ENCODE results near the gene KDM1B.
"Not testable (repeated sequence)": the region's sequence is repeated elsewhere in the genome, so short reads cannot be mapped to it uniquely, and the experiment has no call there.

The KDM1B gene

DNA sequence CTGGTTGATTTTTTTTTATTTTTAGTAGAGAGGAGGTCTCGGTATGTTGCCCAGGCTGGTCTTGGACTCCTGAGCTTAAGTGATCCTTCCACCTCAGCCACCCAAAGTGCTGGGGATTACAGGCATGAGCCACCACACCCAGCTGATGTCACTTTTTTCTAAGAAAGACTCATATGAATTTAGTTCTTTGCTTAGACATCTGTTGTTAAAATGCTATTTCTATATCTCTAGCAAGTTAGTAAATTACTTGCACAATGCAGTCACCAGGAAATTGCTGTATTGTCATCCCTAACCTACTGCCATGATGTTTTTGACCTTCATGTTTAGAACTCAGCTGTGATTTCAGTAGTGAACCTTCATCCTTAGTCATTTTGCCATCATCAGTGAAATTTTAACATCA is 5.7 kb downstream of the KDM1B start:
- no peak overlapping the region for H3K4me3 ChIP-seq (ENCODE audit: low read depth, low read length)
- no peak for DNase-seq (ENCODE audit: low read depth)
- TF ChIP-seq, protein P1, sequence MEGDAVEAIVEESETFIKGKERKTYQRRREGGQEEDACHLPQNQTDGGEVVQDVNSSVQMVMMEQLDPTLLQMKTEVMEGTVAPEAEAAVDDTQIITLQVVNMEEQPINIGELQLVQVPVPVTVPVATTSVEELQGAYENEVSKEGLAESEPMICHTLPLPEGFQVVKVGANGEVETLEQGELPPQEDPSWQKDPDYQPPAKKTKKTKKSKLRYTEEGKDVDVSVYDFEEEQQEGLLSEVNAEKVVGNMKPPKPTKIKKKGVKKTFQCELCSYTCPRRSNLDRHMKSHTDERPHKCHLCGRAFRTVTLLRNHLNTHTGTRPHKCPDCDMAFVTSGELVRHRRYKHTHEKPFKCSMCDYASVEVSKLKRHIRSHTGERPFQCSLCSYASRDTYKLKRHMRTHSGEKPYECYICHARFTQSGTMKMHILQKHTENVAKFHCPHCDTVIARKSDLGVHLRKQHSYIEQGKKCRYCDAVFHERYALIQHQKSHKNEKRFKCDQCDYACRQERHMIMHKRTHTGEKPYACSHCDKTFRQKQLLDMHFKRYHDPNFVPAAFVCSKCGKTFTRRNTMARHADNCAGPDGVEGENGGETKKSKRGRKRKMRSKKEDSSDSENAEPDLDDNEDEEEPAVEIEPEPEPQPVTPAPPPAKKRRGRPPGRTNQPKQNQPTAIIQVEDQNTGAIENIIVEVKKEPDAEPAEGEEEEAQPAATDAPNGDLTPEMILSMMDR (IDR thresholded peaks at IDR 0.05; ENCODE audit: control insufficient read depth, extremely low read depth, insufficient read depth), result no peak

DNA sequence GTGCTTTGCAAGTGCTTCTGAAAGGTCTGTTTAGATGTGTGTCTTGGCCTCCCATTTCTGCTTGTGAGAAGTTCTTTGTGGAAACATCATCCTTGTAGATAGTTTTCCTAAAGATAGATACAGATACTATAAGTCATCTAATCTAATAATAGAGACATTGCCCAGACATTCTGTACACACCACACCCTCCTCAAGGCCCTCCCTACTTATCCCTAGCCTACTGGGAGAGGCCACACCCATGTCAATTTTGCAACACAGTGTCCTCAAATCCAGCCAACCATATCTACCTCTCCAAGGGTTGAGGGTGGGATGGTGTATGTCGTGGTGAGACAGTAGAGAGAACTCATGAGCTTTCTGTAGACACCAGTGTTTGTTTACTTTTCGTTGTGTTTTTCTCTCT is 6.2 kb downstream of the KDM1B start:
- DNase-seq (ENCODE audit: low read depth), result no peak
- TF ChIP-seq, protein P1 (IDR thresholded peaks at IDR 0.05; ENCODE audit: control insufficient read depth, extremely low read depth, insufficient read depth), result no peak
- H3K4me3 ChIP-seq (ENCODE audit: low read depth, low read length), result no peak overlapping the region

DNA sequence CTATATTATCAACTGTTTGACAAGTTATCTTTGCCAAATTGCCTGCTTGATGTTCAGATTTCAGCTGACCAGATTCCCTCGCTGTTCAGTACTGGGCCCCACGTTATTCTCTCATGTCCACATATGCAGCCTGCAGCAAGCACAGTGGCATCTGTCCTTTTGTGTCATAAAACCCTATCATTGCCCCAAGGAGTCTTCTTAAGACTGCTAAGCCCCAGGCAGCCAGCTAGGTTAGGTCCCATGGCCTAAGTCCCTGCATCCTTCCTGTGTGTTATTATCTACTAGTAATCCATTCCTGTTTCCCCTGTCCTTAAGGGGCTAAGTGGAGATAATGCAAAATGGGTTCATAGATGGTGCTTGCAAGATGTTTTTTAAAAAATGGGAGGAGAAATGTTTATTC is 7.2 kb downstream of the KDM1B start:
- H3K4me3 ChIP-seq (ENCODE audit: low read depth, low read length), result no peak overlapping the region
- TF ChIP-seq, protein P1 (IDR thresholded peaks at IDR 0.05; ENCODE audit: control insufficient read depth, extremely low read depth, insufficient read depth), result no peak
- no peak for DNase-seq (ENCODE audit: low read depth)

DNA sequence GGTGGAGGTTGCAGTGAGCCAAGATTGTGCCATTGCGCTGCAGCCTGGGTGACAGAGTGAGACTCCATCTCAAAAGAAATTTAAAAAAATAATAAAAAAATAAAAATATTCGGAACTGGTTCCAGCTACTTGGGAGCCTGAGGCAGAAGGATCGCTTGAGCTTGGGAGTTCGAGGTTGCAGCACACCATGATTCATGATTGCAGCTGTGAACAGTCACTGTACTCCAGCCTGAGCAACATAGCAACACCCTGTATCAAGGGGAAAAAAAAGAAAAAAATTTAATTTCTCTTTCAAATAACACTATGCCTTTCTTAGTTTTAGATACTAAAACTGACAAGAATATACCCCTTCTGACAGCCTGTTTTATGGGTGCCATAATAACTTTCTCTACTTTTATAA is 10.5 kb downstream of the KDM1B start:
- H3K4me3 ChIP-seq (ENCODE audit: low read depth, low read length), result no peak overlapping the region
- TF ChIP-seq, protein P1 (IDR thresholded peaks at IDR 0.05; ENCODE audit: control insufficient read depth, extremely low read depth, insufficient read depth), result no peak
- DNase-seq (ENCODE audit: low read depth), result no peak

DNA sequence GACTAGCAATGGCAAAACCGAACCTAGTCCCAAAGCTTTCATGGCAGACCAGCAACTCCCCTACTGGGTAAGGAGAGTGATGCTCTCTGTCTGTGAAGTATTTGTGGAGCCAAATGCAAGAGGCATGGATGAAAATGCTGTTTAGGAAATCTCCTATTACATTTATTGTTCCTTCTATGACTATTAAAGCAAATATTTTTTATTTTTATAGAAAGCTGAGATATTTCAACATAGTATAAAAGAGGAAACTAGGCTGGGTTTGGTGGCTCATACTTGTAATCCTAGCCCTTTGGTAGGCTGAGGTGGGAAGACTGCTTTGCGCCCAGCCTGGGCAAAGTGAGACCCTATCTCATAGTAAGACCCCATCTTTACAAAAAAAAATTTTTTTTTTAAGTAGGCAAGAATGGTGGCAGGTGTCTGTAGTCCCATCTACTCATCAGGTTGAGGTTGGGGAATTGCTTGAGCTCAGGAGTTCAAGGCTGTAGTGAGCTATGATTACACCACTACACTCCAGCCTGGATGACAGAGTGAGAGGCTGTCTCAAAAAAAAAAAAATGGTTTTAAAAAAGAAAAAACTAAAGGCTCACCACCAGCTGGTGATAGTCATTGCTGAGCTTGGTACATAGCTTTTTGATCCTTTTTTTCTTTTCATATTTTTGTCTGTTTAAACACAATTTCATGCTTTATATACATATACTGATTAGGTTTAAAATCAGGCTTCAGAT is 11.3 kb downstream of the KDM1B start:
- DNase-seq (ENCODE audit: low read depth), result no peak
- no peak overlapping the region for H3K4me3 ChIP-seq (ENCODE audit: low read depth, low read length)
- TF ChIP-seq, protein P1 (IDR thresholded peaks at IDR 0.05; ENCODE audit: control insufficient read depth, extremely low read depth, insufficient read depth), result no peak

DNA sequence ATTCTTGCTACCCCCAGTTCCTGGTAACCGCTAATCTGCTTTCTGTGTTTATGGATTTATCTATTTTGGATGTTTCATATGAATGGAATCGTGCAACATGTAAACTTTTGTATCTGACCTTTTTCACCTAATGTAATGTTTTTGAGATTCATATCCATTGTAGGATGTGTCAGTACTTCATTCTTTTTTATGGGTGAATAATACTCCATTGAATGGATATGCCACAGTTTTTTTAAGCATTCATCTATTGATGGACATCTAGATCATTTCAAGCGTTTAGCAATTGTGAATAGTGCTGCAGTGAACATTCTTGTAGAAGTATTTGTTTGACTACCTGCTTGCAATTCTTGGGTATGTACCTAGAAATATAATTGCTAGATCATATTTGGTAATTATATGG is 13.0 kb downstream of the KDM1B start:
- TF ChIP-seq, protein P1 (IDR thresholded peaks at IDR 0.05; ENCODE audit: control insufficient read depth, extremely low read depth, insufficient read depth), result no peak
- no peak for DNase-seq (ENCODE audit: low read depth)
- no peak overlapping the region for H3K4me3 ChIP-seq (ENCODE audit: low read depth, low read length)

DNA sequence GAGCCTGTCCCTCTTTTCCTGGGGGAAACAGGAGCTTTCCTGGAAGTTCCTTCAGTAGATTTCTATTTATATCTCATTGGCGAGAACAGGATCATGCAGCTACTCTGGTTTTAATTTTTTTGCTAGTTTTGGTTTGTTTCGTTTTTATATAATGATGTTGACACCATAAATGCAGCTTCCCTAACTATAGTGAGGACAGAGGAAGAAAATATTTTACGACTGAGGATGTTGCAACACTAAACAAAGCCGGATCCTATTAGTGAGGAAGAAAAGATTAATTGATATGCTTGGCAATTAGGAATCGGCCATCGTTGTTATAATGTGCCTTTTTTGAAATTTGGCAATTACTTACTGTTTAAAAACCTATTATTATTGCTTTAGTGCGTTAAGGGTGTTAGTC is 16.6 kb downstream of the KDM1B start:
- H3K4me3 ChIP-seq (ENCODE audit: low read depth, low read length), result no peak overlapping the region
- DNase-seq (ENCODE audit: low read depth), result no peak
- TF ChIP-seq, protein P1 (IDR thresholded peaks at IDR 0.05; ENCODE audit: control insufficient read depth, extremely low read depth, insufficient read depth), result no peak

DNA sequence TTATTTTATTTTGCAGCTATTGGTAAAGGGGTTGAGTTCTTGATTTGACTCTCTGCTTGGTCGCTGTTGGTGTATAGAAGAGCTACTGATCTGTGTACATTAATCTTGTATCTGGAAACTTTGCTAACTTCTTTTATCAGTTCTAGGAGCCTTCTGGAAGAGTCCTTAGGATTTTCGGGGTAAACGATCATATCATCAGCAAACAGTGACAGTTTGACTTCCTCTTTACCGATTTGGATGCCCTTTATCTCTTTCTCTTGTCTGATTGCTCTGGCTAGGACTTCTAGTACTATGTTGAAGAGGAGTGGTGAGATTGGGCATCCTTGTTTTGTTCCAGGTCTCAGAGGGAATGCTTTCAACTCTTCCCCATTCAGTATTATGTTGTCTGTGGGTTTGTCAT is 21.0 kb downstream of the KDM1B start:
- not testable (repeated sequence) for H3K4me3 ChIP-seq (ENCODE audit: low read depth, low read length); DNase-seq (ENCODE audit: low read depth)

Data from LNCaP clone FGC (cell line).